Measurements from ENCODE around the gene SPATA20. TPM values are rescaled to one million over a fixed set of nuclear protein-coding genes. Genes with fewer than 3 reads are reported as not detected.

SPATA20 gene
- total and polyA plus RNA-seq, 4 donors, result 15.6 to 42.4 (median 19.6) TPM

DNA sequence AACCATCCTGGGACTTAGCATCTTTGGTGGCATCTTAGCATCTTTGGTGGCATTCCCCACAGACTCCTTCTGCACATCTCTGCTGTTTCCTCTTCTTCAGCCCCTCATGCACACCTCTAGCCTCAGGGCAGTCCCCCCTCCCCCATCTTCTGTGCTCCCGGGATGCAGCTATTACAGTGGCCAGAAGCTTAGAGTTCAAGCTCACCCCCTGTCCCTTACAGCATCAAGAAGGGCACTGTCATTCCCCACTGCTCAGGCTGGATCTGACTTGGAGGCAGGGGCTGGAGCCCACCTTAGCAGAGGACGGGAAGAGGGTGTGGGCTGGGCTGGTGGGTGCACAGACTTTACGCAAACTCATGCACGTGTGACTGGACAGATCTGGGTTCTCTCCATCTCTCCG, 13.8 kb upstream of the SPATA20 start:
- Histone ChIP-seq H3K4me3 (ENCODE audit: low read depth in 1 of 3, low read length in 3 of 3) (no peak overlapping the region), H3K4me1 (ENCODE audit: control insufficient read depth in 4 of 4, insufficient read depth in 4 of 4, low read length in 3 of 4) (peaks cover 1 to 13% (median 6%) of the 10 kb centered on the region in 4 donors), H3K9ac (ENCODE audit: low read depth in 1 of 2, low read length in 2 of 2) (no peak overlapping the region), H3K36me3 (ENCODE audit: control insufficient read depth in 4 of 4, insufficient read depth in 3 of 4, low read depth in 1 of 4, low read length in 3 of 4) (no peaks in the 10 kb centered on the region), H3K9me3 (ENCODE audit: control insufficient read depth in 4 of 4, low read length in 3 of 4) (no peaks in the 10 kb centered on the region), H3K27me3 (ENCODE audit: control insufficient read depth in 4 of 4, insufficient read depth in 4 of 4, low read length in 3 of 4) (peaks cover 0 to 13% (median 4%) of the 10 kb centered on the region in 4 donors), H3K27ac (ENCODE audit: low read depth in 1 of 2, low read length in 2 of 2) (no peak overlapping the region)
- 26% methylated on average over 5 of the region's 5 CpGs for WGBS
- TF ChIP-seq, protein P1, sequence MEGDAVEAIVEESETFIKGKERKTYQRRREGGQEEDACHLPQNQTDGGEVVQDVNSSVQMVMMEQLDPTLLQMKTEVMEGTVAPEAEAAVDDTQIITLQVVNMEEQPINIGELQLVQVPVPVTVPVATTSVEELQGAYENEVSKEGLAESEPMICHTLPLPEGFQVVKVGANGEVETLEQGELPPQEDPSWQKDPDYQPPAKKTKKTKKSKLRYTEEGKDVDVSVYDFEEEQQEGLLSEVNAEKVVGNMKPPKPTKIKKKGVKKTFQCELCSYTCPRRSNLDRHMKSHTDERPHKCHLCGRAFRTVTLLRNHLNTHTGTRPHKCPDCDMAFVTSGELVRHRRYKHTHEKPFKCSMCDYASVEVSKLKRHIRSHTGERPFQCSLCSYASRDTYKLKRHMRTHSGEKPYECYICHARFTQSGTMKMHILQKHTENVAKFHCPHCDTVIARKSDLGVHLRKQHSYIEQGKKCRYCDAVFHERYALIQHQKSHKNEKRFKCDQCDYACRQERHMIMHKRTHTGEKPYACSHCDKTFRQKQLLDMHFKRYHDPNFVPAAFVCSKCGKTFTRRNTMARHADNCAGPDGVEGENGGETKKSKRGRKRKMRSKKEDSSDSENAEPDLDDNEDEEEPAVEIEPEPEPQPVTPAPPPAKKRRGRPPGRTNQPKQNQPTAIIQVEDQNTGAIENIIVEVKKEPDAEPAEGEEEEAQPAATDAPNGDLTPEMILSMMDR (IDR thresholded peaks at IDR 0.05; ENCODE audit: low read depth, low read length, missing input control), result no peak
- TF ChIP-seq JUND (IDR thresholded peaks at IDR 0.05), result no peak
- TF ChIP-seq, protein P2, sequence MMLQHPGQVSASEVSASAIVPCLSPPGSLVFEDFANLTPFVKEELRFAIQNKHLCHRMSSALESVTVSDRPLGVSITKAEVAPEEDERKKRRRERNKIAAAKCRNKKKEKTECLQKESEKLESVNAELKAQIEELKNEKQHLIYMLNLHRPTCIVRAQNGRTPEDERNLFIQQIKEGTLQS (IDR thresholded peaks at IDR 0.05), result no peak
- TF ChIP-seq YY1 (IDR thresholded peaks at IDR 0.05), result no peak
- TF ChIP-seq, protein P3, sequence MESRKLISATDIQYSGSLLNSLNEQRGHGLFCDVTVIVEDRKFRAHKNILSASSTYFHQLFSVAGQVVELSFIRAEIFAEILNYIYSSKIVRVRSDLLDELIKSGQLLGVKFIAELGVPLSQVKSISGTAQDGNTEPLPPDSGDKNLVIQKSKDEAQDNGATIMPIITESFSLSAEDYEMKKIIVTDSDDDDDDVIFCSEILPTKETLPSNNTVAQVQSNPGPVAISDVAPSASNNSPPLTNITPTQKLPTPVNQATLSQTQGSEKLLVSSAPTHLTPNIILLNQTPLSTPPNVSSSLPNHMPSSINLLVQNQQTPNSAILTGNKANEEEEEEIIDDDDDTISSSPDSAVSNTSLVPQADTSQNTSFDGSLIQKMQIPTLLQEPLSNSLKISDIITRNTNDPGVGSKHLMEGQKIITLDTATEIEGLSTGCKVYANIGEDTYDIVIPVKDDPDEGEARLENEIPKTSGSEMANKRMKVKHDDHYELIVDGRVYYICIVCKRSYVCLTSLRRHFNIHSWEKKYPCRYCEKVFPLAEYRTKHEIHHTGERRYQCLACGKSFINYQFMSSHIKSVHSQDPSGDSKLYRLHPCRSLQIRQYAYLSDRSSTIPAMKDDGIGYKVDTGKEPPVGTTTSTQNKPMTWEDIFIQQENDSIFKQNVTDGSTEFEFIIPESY (IDR thresholded peaks at IDR 0.05), result no peak
- TF ChIP-seq HNF4A (conservative IDR thresholded peaks at IDR 0.05), result no peak
- no peak for TF ChIP-seq NR2F2 (IDR thresholded peaks at IDR 0.05)
- TF ChIP-seq, protein P4, sequence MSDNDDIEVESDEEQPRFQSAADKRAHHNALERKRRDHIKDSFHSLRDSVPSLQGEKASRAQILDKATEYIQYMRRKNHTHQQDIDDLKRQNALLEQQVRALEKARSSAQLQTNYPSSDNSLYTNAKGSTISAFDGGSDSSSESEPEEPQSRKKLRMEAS (IDR thresholded peaks at IDR 0.05), result no peak
- no peak for TF ChIP-seq HNF4G (IDR thresholded peaks at IDR 0.05)
- no peak for TF ChIP-seq RAD21 (IDR thresholded peaks at IDR 0.05)
- TF ChIP-seq FOXA1 (IDR thresholded peaks at IDR 0.05), result no peak
- TF ChIP-seq, protein P5, sequence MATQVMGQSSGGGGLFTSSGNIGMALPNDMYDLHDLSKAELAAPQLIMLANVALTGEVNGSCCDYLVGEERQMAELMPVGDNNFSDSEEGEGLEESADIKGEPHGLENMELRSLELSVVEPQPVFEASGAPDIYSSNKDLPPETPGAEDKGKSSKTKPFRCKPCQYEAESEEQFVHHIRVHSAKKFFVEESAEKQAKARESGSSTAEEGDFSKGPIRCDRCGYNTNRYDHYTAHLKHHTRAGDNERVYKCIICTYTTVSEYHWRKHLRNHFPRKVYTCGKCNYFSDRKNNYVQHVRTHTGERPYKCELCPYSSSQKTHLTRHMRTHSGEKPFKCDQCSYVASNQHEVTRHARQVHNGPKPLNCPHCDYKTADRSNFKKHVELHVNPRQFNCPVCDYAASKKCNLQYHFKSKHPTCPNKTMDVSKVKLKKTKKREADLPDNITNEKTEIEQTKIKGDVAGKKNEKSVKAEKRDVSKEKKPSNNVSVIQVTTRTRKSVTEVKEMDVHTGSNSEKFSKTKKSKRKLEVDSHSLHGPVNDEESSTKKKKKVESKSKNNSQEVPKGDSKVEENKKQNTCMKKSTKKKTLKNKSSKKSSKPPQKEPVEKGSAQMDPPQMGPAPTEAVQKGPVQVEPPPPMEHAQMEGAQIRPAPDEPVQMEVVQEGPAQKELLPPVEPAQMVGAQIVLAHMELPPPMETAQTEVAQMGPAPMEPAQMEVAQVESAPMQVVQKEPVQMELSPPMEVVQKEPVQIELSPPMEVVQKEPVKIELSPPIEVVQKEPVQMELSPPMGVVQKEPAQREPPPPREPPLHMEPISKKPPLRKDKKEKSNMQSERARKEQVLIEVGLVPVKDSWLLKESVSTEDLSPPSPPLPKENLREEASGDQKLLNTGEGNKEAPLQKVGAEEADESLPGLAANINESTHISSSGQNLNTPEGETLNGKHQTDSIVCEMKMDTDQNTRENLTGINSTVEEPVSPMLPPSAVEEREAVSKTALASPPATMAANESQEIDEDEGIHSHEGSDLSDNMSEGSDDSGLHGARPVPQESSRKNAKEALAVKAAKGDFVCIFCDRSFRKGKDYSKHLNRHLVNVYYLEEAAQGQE (IDR thresholded peaks at IDR 0.05), result no peak
- TF ChIP-seq EGR1 (IDR thresholded peaks at IDR 0.05; ENCODE audit: low read depth in 2 of 2), result no peak
- TF ChIP-seq SP1 (IDR thresholded peaks at IDR 0.05), result no peak
- TF ChIP-seq FOXA2 (IDR thresholded peaks at IDR 0.05), result no peak
- DNase-seq (ENCODE audit: low spot score), result no peak

DNA sequence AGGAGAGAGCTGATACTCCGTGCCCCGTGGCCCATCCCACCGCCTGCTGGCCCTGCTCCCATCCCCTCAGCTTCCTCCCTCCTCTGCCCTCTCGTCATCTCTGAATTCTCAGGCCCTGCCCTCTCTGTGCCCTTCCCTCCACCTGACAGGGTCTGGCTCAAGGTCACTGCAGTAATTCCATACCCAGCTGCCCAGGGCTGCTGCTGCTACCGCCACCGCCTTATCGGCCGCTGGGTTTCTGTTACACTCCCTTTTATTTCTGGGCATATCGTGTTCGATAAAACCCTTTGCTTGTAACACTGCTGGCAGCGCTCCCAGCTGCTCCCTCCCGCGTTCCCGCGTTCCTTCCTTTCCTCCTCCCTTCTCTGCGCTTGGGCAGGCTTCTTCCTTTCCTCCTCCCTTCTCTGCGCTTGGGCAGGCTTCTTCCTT, 13.2 kb upstream of the SPATA20 start:
- H3K4me3 ChIP-seq (ENCODE audit: low read depth in 1 of 3, low read length in 3 of 3), result no peak overlapping the region
- H3K36me3 ChIP-seq (ENCODE audit: control insufficient read depth in 4 of 4, insufficient read depth in 3 of 4, low read depth in 1 of 4, low read length in 3 of 4), result no peaks in the 10 kb centered on the region
- no peaks in the 10 kb centered on the region for H3K9me3 ChIP-seq (ENCODE audit: control insufficient read depth in 4 of 4, low read length in 3 of 4)
- peaks cover 1 to 13% (median 6%) of the 10 kb centered on the region in 4 donors for H3K4me1 ChIP-seq (ENCODE audit: control insufficient read depth in 4 of 4, insufficient read depth in 4 of 4, low read length in 3 of 4)
- WGBS, result 6% methylated on average over 17 of the region's 17 CpGs
- TF ChIP-seq SP1 (IDR thresholded peaks at IDR 0.05), result no peak
- peaks cover 0 to 13% (median 4%) of the 10 kb centered on the region in 4 donors for H3K27me3 ChIP-seq (ENCODE audit: control insufficient read depth in 4 of 4, insufficient read depth in 4 of 4, low read length in 3 of 4)
- no peak overlapping the region for H3K9ac ChIP-seq (ENCODE audit: low read depth in 1 of 2, low read length in 2 of 2)
- DNase-seq (ENCODE audit: low spot score), result peak; percentile 52
- H3K27ac ChIP-seq (ENCODE audit: low read depth in 1 of 2, low read length in 2 of 2), result no peak overlapping the region
